ENCODE measurements around the gene FCRLB.
A peak's percentile ranks its signal among the peaks of the same experiment; 100 is the strongest.
"Not testable (repeated sequence)": the region's sequence is repeated elsewhere in the genome, so short reads cannot be mapped to it uniquely, and the experiment has no call there.

Gene FCRLB

GRCh38 chr1:161719325-161719611, 2.1 kb upstream of the FCRLB start:
- no peak overlapping the region for H3K27ac ChIP-seq (ENCODE audit: low read depth, low read length, severe bottlenecking)
- no peaks in the 10 kb centered on the region for H3K4me1 ChIP-seq (ENCODE audit: control insufficient read depth, insufficient read depth, low read length, poor library complexity, severe bottlenecking)
- no peaks in the 10 kb centered on the region for H3K36me3 ChIP-seq (ENCODE audit: control insufficient read depth, insufficient read depth, low read length)
- H3K4me3 ChIP-seq (ENCODE audit: extremely low read depth, insufficient read depth, low read length, poor library complexity, severe bottlenecking): no peak overlapping the region
- no peaks in the 10 kb centered on the region for H3K9me3 ChIP-seq (ENCODE audit: control insufficient read depth, low read length)
- 89 to 100% methylated on average over 1 of the region's 1 CpG for WGBS, 2 experiments (ENCODE audit: insufficient coverage in 2 of 2)

- no CpG with 5 or more reads among the region's 1 CpG for WGBS, 2 experiments (ENCODE audit: insufficient coverage in 2 of 2)
- Histone ChIP-seq H3K9me3 (ENCODE audit: control insufficient read depth, low read length) (no peaks in the 10 kb centered on the region), H3K27ac (ENCODE audit: low read depth, low read length, severe bottlenecking) (no peak overlapping the region), H3K36me3 (ENCODE audit: control insufficient read depth, insufficient read depth, low read length) (no peaks in the 10 kb centered on the region), H3K4me1 (ENCODE audit: control insufficient read depth, insufficient read depth, low read length, poor library complexity, severe bottlenecking) (peaks cover 1% of the 10 kb centered on the region), H3K4me3 (ENCODE audit: extremely low read depth, insufficient read depth, low read length, poor library complexity, severe bottlenecking) (no peak overlapping the region)
Observed at GRCh38 chr1:161720422-161720821, 922 bp upstream of the FCRLB start.

GRCh38 chr1:161721738-161722343, 497 bp downstream of the FCRLB start:
- Histone ChIP-seq H3K27ac (ENCODE audit: low read depth, low read length, severe bottlenecking) (no peak overlapping the region), H3K36me3 (ENCODE audit: control insufficient read depth, insufficient read depth, low read length) (no peaks in the 10 kb centered on the region), H3K9me3 (ENCODE audit: control insufficient read depth, low read length) (no peaks in the 10 kb centered on the region), H3K4me3 (ENCODE audit: extremely low read depth, insufficient read depth, low read length, poor library complexity, severe bottlenecking) (no peak overlapping the region), H3K4me1 (ENCODE audit: control insufficient read depth, insufficient read depth, low read length, poor library complexity, severe bottlenecking) (peaks cover 4% of the 10 kb centered on the region)
- 55 to 61% methylated on average over 7 to 8 of the region's 8 CpGs for WGBS, 2 experiments (ENCODE audit: insufficient coverage in 2 of 2)

DNA sequence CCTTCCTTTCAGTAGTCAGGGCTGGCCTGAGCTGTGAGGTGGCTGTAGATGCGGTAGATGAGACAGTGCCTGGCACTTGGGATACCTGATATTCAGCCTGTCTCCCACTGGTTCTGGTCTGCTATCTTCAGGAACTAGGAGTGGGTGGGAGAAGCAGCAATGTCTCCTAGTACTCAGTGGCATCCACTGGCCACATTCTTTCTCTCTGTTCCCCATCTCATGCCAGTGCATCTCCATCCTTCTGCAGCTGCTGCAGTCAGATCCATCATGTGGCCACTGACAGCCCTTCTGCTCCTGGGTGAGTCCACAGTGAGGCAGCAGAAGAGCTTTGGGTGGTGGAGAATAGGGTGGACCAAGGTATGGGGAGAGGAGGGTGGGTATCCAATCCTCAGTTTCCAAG, 1.1 kb downstream of the FCRLB start:
- Histone ChIP-seq H3K9me3 (ENCODE audit: control insufficient read depth, low read length) (no peaks in the 10 kb centered on the region), H3K4me1 (ENCODE audit: control insufficient read depth, insufficient read depth, low read length, poor library complexity, severe bottlenecking) (peaks cover 4% of the 10 kb centered on the region)
- 100% methylated on average over 1 of the region's 1 CpG; no CpG with 5 or more reads in 1 of the 2 experiments for WGBS, 2 experiments (ENCODE audit: insufficient coverage in 2 of 2)

DNA sequence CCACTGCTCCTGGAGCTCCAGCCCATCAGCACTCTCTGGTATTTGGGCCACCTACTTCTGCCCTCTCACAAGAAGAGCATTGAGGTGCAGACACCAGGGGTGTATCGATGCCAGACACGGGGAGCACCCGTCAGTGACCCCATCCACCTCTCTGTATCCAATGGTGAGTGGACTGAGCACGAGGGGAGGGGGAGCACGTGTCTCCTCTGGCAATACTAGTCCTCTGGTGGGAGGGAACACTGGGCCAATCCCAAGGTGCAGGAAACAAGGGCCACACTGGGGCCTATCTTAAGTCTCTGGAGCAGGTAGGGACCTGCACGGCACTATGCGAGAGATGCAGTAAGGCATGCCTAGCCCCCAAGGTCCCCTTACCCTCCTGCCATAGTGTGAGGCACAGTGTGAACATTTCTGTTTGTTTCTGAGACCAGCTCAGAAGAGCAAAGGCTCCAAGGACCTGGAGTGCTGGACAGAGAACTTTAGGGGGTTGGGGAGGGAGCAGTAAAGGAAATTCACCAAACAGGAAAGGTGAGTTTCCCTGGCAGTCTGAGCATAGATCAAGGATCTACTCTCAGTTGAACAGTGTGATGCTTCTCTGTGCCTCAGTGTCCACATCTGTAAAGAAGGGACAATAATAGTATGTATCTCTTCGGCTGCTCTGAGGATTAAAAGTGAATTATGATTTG, 2.3 kb downstream of the FCRLB start:
- Histone ChIP-seq H3K9me3 (ENCODE audit: control insufficient read depth, low read length) (no peaks in the 10 kb centered on the region), H3K4me3 (ENCODE audit: extremely low read depth, insufficient read depth, low read length, poor library complexity, severe bottlenecking) (no peak overlapping the region), H3K27ac (ENCODE audit: low read depth, low read length, severe bottlenecking) (no peak overlapping the region), H3K36me3 (ENCODE audit: control insufficient read depth, insufficient read depth, low read length) (no peaks in the 10 kb centered on the region), H3K4me1 (ENCODE audit: control insufficient read depth, insufficient read depth, low read length, poor library complexity, severe bottlenecking) (peaks cover 4% of the 10 kb centered on the region)
- WGBS, 2 experiments (ENCODE audit: insufficient coverage in 2 of 2): 85 to 92% methylated on average over 6 to 7 of the region's 8 CpGs

More for the DNA sequence above, 1.1 kb downstream of the FCRLB start:
- H3K4me3 ChIP-seq (ENCODE audit: extremely low read depth, insufficient read depth, low read length, poor library complexity, severe bottlenecking): no peak overlapping the region
- H3K27ac ChIP-seq (ENCODE audit: low read depth, low read length, severe bottlenecking): no peak overlapping the region
- no peaks in the 10 kb centered on the region for H3K36me3 ChIP-seq (ENCODE audit: control insufficient read depth, insufficient read depth, low read length)

DNA sequence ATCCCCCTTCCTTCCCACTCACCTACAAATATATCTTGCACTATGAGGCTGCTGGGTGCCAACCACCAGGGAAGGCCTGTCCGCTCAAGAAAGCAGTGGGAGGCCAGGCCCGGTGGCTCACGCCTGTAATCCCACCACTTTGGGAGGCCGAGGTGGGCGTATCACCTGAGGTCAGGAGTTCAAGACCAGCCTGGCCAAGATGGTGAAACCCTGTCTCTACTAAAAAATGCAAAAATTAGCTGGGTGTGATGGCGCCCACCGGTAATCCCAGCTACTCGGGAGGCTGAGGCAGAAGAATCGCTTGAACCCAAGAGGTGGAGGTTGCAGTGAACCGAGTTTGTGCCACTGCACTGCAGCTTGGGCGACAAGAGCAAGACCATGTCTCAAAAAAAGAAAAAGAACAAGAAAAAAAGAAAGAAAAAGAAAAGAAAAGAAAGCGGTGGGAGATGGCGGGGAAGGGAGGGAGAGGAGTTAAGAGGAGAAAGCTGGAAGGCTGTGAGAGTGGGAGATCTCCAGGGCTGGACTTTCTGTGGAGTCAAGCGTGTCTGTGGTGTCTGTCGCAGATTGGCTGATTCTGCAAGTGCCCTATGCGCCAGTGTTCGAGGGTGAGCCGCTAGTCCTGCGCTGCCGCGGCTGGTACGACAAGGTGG, 4.0 kb downstream of the FCRLB start:
- not testable (repeated sequence) for H3K9me3 ChIP-seq (ENCODE audit: control insufficient read depth, low read length); H3K36me3 ChIP-seq (ENCODE audit: control insufficient read depth, insufficient read depth, low read length); H3K27ac ChIP-seq (ENCODE audit: low read depth, low read length, severe bottlenecking); H3K4me1 ChIP-seq (ENCODE audit: control insufficient read depth, insufficient read depth, low read length, poor library complexity, severe bottlenecking)
- 51 to 54% methylated on average over 21 to 22 of the region's 22 CpGs for WGBS, 2 experiments (ENCODE audit: insufficient coverage in 2 of 2)
- peak overlapping the region; percentile 70 for H3K4me3 ChIP-seq (ENCODE audit: extremely low read depth, insufficient read depth, low read length, poor library complexity, severe bottlenecking)

GRCh38 chr1:161725908-161726472, 4.6 kb downstream of the FCRLB start:
- Histone ChIP-seq H3K4me1 (ENCODE audit: control insufficient read depth, insufficient read depth, low read length, poor library complexity, severe bottlenecking) (peaks cover 14% of the 10 kb centered on the region), H3K4me3 (ENCODE audit: extremely low read depth, insufficient read depth, low read length, poor library complexity, severe bottlenecking) (peak overlapping the region; percentile 70), H3K36me3 (ENCODE audit: control insufficient read depth, insufficient read depth, low read length) (no peaks in the 10 kb centered on the region), H3K27ac (ENCODE audit: low read depth, low read length, severe bottlenecking) (peak overlapping the region; percentile 66), H3K9me3 (ENCODE audit: control insufficient read depth, low read length) (no peaks in the 10 kb centered on the region)
- 3 to 4% methylated on average over 33 to 34 of the region's 34 CpGs for WGBS, 2 experiments (ENCODE audit: insufficient coverage in 2 of 2)

- Histone ChIP-seq H3K36me3 (ENCODE audit: control insufficient read depth, insufficient read depth, low read length) (no peaks in the 10 kb centered on the region), H3K4me3 (ENCODE audit: extremely low read depth, insufficient read depth, low read length, poor library complexity, severe bottlenecking) (peak overlapping the region; percentile 70), H3K9me3 (ENCODE audit: control insufficient read depth, low read length) (no peaks in the 10 kb centered on the region), H3K27ac (ENCODE audit: low read depth, low read length, severe bottlenecking) (peak overlapping the region; percentile 75), H3K4me1 (ENCODE audit: control insufficient read depth, insufficient read depth, low read length, poor library complexity, severe bottlenecking) (peaks cover 15% of the 10 kb centered on the region)
- 0% methylated on average over 45 to 57 of the region's 83 CpGs for WGBS, 2 experiments (ENCODE audit: insufficient coverage in 2 of 2)
Observed at GRCh38 chr1:161726473-161727255, 5.3 kb downstream of the FCRLB start.

GRCh38 chr1:161727256-161727924, 6.0 kb downstream of the FCRLB start:
- H3K27ac ChIP-seq (ENCODE audit: low read depth, low read length, severe bottlenecking): peak overlapping the region; percentile 75
- H3K4me1 ChIP-seq (ENCODE audit: control insufficient read depth, insufficient read depth, low read length, poor library complexity, severe bottlenecking): peaks cover 19% of the 10 kb centered on the region
- no peaks in the 10 kb centered on the region for H3K36me3 ChIP-seq (ENCODE audit: control insufficient read depth, insufficient read depth, low read length)
- 2 to 8% methylated on average over 11 to 35 of the region's 38 CpGs for WGBS, 2 experiments (ENCODE audit: insufficient coverage in 2 of 2)
- H3K4me3 ChIP-seq (ENCODE audit: extremely low read depth, insufficient read depth, low read length, poor library complexity, severe bottlenecking): peak overlapping the region; percentile 70
- H3K9me3 ChIP-seq (ENCODE audit: control insufficient read depth, low read length): no peaks in the 10 kb centered on the region

Measured in mesodermal cell (in vitro differentiated cells).